ENCODE results near the gene KRTAP20-3.

GRCh38 chr21:30612132-30612531, 30.5 kb upstream of the KRTAP20-3 start:
- no peak for TF ChIP-seq CTCF (IDR thresholded peaks at IDR 0.05; ENCODE audit: insufficient read depth, low read depth, low read length)
- no peak for TF ChIP-seq EZH2 (IDR thresholded peaks at IDR 0.05; ENCODE audit: insufficient read depth, low read length)
